Esophagus muscularis mucosa (tissue), 4 donors: ENCODE results near the gene RINT1. TPM values are rescaled to one million over a fixed set of nuclear protein-coding genes. Genes with fewer than 3 reads are reported as not detected.

Experiments used
- DNase-seq: peaks from one replicate; pipeline ENCODE4 v3.0.0-alpha.2; 2017; ENCODE audit errors: extremely low spot score
- H3K27ac ChIP-seq, 4 donors: fragments of 200-600 bp; sonication (generic); replicated peaks in 1 of 4; 1 replicate in 3 of 4; 2 replicates in 1 of 4; pipeline ENCODE4 v1.5.1; 2016 to 2019; ENCODE audit warnings: mild to moderate bottlenecking in 1 of 4
- H3K27me3 ChIP-seq, 4 donors: fragments of 200-600 bp; sonication (generic); one replicate each; pipeline versions ENCODE4 v1.5.1 to v1.6.0; 2016 to 2019
- H3K36me3 ChIP-seq, 4 donors: fragments of 200-600 bp; sonication (generic); one replicate each; pipeline ENCODE4 v1.5.1; 2016 to 2019
- H3K4me1 ChIP-seq, 4 donors: fragments of 200-600 bp; sonication (generic); one replicate each; pipeline ENCODE4 v1.5.1; 2016 to 2019
- H3K4me3 ChIP-seq, 4 donors: fragments of 200-600 bp; sonication (generic); 1 replicate in 2 of 4; 2 replicates in 2 of 4; pipeline ENCODE4 v1.5.1; 2016 to 2019; ENCODE audit warnings: mild to moderate bottlenecking in 4 of 4, moderate library complexity in 1 of 4
- H3K9me3 ChIP-seq, 4 donors: fragments of 200-600 bp; sonication (generic); 1 replicate in 3 of 4; 2 replicates in 1 of 4; pipeline ENCODE4 v1.5.1; 2016 to 2019
- CTCF ChIP-seq, 3 experiments: fragments of 200-600 bp in 2 of 3; fragments of 450-650 bp in 1 of 3; sonication (generic) in 2 of 3; IDR thresholded peaks; one replicate each; pipeline ENCODE4 v1.5.1; 2017 to 2019; ENCODE audit warnings: antibody characterized with exemption in 3 of 3, mild to moderate bottlenecking in 2 of 3, moderate library complexity in 1 of 3
- EP300 ChIP-seq: sonication (generic); formaldehyde crosslinking; IDR thresholded peaks from one replicate; pipeline ENCODE4 v1.6.1; 2017; ENCODE audit warnings: antibody characterized with exemption
- POLR2A ChIP-seq: fragments of 450-650 bp; IDR thresholded peaks from one replicate; pipeline ENCODE4 v1.6.1; 2017; ENCODE audit warnings: antibody characterized with exemption, moderate library complexity, mild to moderate bottlenecking, low read depth
- POLR2AphosphoS5 ChIP-seq, 2 donors: sonication (generic); formaldehyde crosslinking; IDR thresholded peaks; one replicate each; pipeline ENCODE4 v1.6.1; 2017; ENCODE audit warnings: antibody characterized with exemption in 2 of 2
- WGBS: methylation state at CpG from one replicate; pipeline ENCODE4 v1.1.5; 2018; 5-methylcytosine and 5-hydroxymethylcytosine counted together
- intact Hi-C: fragments of 100-400 bp; cut with DNase I; formaldehyde crosslinking; loops from one replicate; pipeline ENCODE4 v1.15.1; 2023
- total RNA-seq, 4 donors: library from RNA; depleted of rRNA; stranded (reverse); fragments of >200 nt; gene quantifications; one replicate each; pipeline versions ENCODE4 v1.1.0 to v1.2.1, GENCODE V29; 2016

The RINT1 gene
- total RNA-seq, 4 donors from 2014 or later: 9.1 to 11.5 (median 9.8) TPM

GRCh38 chr7:105587909-105588635, 56.1 kb downstream of the RINT1 start:
- no peak overlapping the region for H3K4me3 ChIP-seq
- DNase-seq: no peak
- no peaks in the 10 kb centered on the region for H3K36me3 ChIP-seq
- H3K27me3 ChIP-seq: peaks cover 0 to under 1% (median 0%) of the 10 kb centered on the region in 4 donors
- intact Hi-C loops: no loop called here
- TF ChIP-seq POLR2AphosphoS5 (IDR thresholded peaks at IDR 0.05) (no peak), CTCF (IDR thresholded peaks at IDR 0.05) (no peak), POLR2A (no peak), EP300 (no peak)
- no peak overlapping the region for H3K27ac ChIP-seq
- H3K9me3 ChIP-seq: no peaks in the 10 kb centered on the region
- WGBS: 81% methylated on average over 11 of the region's 12 CpGs
- peaks cover 0 to 6% (median 2%) of the 10 kb centered on the region in 4 donors for H3K4me1 ChIP-seq

GRCh38 chr7:105589356-105590077, 57.5 kb downstream of the RINT1 start:
- Histone ChIP-seq H3K4me3 (no peak overlapping the region), H3K27me3 (no peaks in the 10 kb centered on the region), H3K9me3 (no peaks in the 10 kb centered on the region), H3K27ac (no peak overlapping the region), H3K4me1 (peaks cover 0 to 6% (median 2%) of the 10 kb centered on the region in 4 donors), H3K36me3 (no peaks in the 10 kb centered on the region)
- intact Hi-C loops: no loop called here
- no peak for DNase-seq
- 27% methylated on average over 6 of the region's 6 CpGs for WGBS
- TF ChIP-seq POLR2A: no peak
- peak; percentile 29 to 55 (median 39) for TF ChIP-seq CTCF (IDR thresholded peaks at IDR 0.05)

GRCh38 chr7:105590793-105591192, 58.8 kb downstream of the RINT1 start:
- no peak for DNase-seq
- TF ChIP-seq CTCF (IDR thresholded peaks at IDR 0.05) (no peak), POLR2AphosphoS5 (IDR thresholded peaks at IDR 0.05) (no peak), POLR2A (no peak), EP300 (no peak)
- intact Hi-C loops: no loop called here
- H3K4me1 ChIP-seq: peaks cover 0 to 6% (median 2%) of the 10 kb centered on the region in 4 donors
- no peaks in the 10 kb centered on the region for H3K9me3 ChIP-seq
- WGBS: 77% methylated on average over 5 of the region's 5 CpGs
- no peak overlapping the region for H3K4me3 ChIP-seq
- H3K27ac ChIP-seq: no peak overlapping the region
- no peaks in the 10 kb centered on the region for H3K27me3 ChIP-seq
- H3K36me3 ChIP-seq: no peaks in the 10 kb centered on the region

GRCh38 chr7:105591522-105591921, 59.5 kb downstream of the RINT1 start:
- no peak for DNase-seq
- Histone ChIP-seq H3K4me1 (peaks cover 0 to 6% (median 2%) of the 10 kb centered on the region in 4 donors), H3K9me3 (no peaks in the 10 kb centered on the region), H3K27ac (no peak overlapping the region), H3K36me3 (no peaks in the 10 kb centered on the region), H3K4me3 (no peak overlapping the region), H3K27me3 (no peaks in the 10 kb centered on the region)
- WGBS: 72% methylated on average over 2 of the region's 2 CpGs
- intact Hi-C loops: no loop called here
- TF ChIP-seq CTCF (IDR thresholded peaks at IDR 0.05) (no peak), POLR2A (no peak), POLR2AphosphoS5 (IDR thresholded peaks at IDR 0.05) (no peak), EP300 (no peak)
